Keratinocyte (primary cell): ENCODE data around the gene PCGF1. TPM values are rescaled to one million over a fixed set of nuclear protein-coding genes. Genes with fewer than 3 reads are reported as not detected.

Source experiments
- DNase-seq: peaks from one replicate; pipeline ENCODE4 v3.0.0-alpha.2; 2011; ENCODE audit warnings: low read depth, missing footprints, low spot score
- FAIRE-seq: peaks from 2 replicates; lab custom pipeline; 2011; peaks lifted over from hg19 to GRCh38; lab: Jason Lieb, UNC
- H2AFZ ChIP-seq: 2 replicates; pipeline ENCODE4 v1.6.0; 2012; ENCODE audit warnings: low read length, control low read depth, inconsistent platforms; ENCODE audit not compliant: control insufficient read depth
- H3K27ac ChIP-seq: 2 replicates; pipeline ENCODE4 v1.5.1; 2011; ENCODE audit warnings: low read length; ENCODE audit not compliant: control insufficient read depth, insufficient read depth
- H3K27me3 ChIP-seq: 3 replicates; pipeline ENCODE4 v1.6.0; 2011; ENCODE audit warnings: low read length; ENCODE audit not compliant: control insufficient read depth, insufficient read depth; ENCODE audit errors: extremely low read depth
- H3K36me3 ChIP-seq, 2 experiments: 2 replicates in 1 of 2; 3 replicates in 1 of 2; pipeline ENCODE4 v1.5.1; 2011; ENCODE audit warnings: low read length in 2 of 2, mild to moderate bottlenecking in 1 of 2; ENCODE audit not compliant: control insufficient read depth in 2 of 2, insufficient read depth in 2 of 2; ENCODE audit errors: extremely low read depth in 1 of 2
- H3K4me1 ChIP-seq: 3 replicates; pipeline ENCODE4 v1.5.1; 2011; ENCODE audit warnings: low read length; ENCODE audit not compliant: control insufficient read depth, insufficient read depth; ENCODE audit errors: extremely low read depth
- H3K4me2 ChIP-seq: 3 replicates; pipeline ENCODE4 v1.6.0; 2011; ENCODE audit warnings: low read depth, low read length; ENCODE audit not compliant: control insufficient read depth, insufficient read depth; ENCODE audit errors: extremely low read depth
- H3K4me3 ChIP-seq, 3 experiments: fragments of 200-600 bp in 1 of 3; sonication (generic) in 1 of 3; 2 replicates in 2 of 3; 3 replicates in 1 of 3; pipeline ENCODE4 v1.5.1; 2011 to 2016; ENCODE audit warnings: low read length in 3 of 3, mild to moderate bottlenecking in 3 of 3, control low read depth in 2 of 3, inconsistent platforms in 1 of 3, low read depth in 1 of 3, mixed read lengths in 1 of 3, mixed run types in 1 of 3, moderate library complexity in 1 of 3; ENCODE audit not compliant: control insufficient read depth in 2 of 3, insufficient read depth in 2 of 3; ENCODE audit errors: extremely low read depth in 1 of 3
- H3K79me2 ChIP-seq: 2 replicates; pipeline ENCODE4 v1.6.0; 2012; ENCODE audit warnings: low read length; ENCODE audit not compliant: control insufficient read depth, insufficient read depth
- H3K9ac ChIP-seq: 3 replicates; pipeline ENCODE4 v1.6.0; 2011; ENCODE audit warnings: low read length; ENCODE audit not compliant: control insufficient read depth, insufficient read depth; ENCODE audit errors: extremely low read depth
- H3K9me1 ChIP-seq: 3 replicates; pipeline ENCODE4 v1.6.0; 2011; ENCODE audit warnings: low read length; ENCODE audit not compliant: control insufficient read depth, insufficient read depth; ENCODE audit errors: extremely low read depth
- H3K9me3 ChIP-seq: 2 replicates; pipeline ENCODE4 v1.5.1; 2012; ENCODE audit warnings: low read depth, low read length; ENCODE audit not compliant: control insufficient read depth
- H4K20me1 ChIP-seq: 3 replicates; pipeline ENCODE4 v1.6.0; 2011; ENCODE audit warnings: low read length; ENCODE audit not compliant: control insufficient read depth, insufficient read depth; ENCODE audit errors: extremely low read depth
- CTCF ChIP-seq, 3 experiments: IDR thresholded peaks in 1 of 3; conservative IDR thresholded peaks in 1 of 3; optimal IDR thresholded peaks in 1 of 3; 2 replicates in 2 of 3; 3 replicates in 1 of 3; pipeline versions ENCODE3 to v1.5.1; 2011; ENCODE audit warnings: low read length in 3 of 3, mild to moderate bottlenecking in 3 of 3, moderate library complexity in 2 of 3, control low read depth in 1 of 3, inconsistent platforms in 1 of 3; ENCODE audit not compliant: insufficient read depth in 2 of 3; ENCODE audit errors: extremely low read depth in 1 of 3
- EZH2 ChIP-seq: IDR thresholded peaks from one replicate; pipeline ENCODE4 v1.6.1; 2012; ENCODE audit warnings: inconsistent platforms, mild to moderate bottlenecking, low read length, moderate library complexity
- dilution Hi-C: fragments of 300-500 bp; cut with MboI; formaldehyde crosslinking; loops from one replicate; pipeline ENCODE4 v1.7.0; 2020; ENCODE audit warnings: low sequenced_read_pairs; ENCODE audit not compliant: extremely low pct_ligation_motif_present
- polyA plus RNA-seq, 5 experiments: library from polyadenylated mRNA; depleted of rRNA in 3 of 5; stranded (reverse) in 3 of 5; stranded (forward) in 1 of 5; unstranded in 1 of 5; fragments of >200 nt; gene quantifications; 1 replicate in 1 of 5; 2 replicates in 3 of 5; 3 replicates in 1 of 5; pipeline versions ENCODE4 v1.2.1 to v1.2.3, GENCODE V29; 2011 to 2012; ENCODE audit warnings: missing spikeins in 2 of 5, low read depth in 1 of 5, low replicate concordance in 1 of 5

PCGF1 gene
- polyA plus RNA-seq, 1 donor (not counting 4 experiments of a cell fraction or from before 2014, with no cell fraction given), result 29.1 TPM

GRCh38 chr2:74503506-74504475, 3.7 kb downstream of the PCGF1 start:
- Histone ChIP-seq H2AFZ (peak overlapping the region; percentile 84), H3K9me3 (no peaks in the 10 kb centered on the region), H3K4me1 (peaks cover 37% of the 10 kb centered on the region), H3K27ac (peak overlapping the region; percentile 30), H3K4me2 (peak overlapping the region; percentile 94), H3K79me2 (peaks cover 16% of the 10 kb centered on the region), H4K20me1 (no peaks in the 10 kb centered on the region), H3K36me3 (peaks cover 9 to 10% of the 10 kb centered on the region in 2 experiments), H3K9ac (peak overlapping the region; percentile 64), H3K4me3 (peak overlapping the region in 1 of 3 experiments; percentile 70), H3K27me3 (peaks cover 27% of the 10 kb centered on the region), H3K9me1 (no peaks in the 10 kb centered on the region)
- DNase-seq (no peak), FAIRE-seq (no peak)
- dilution Hi-C loops, result no loop called here
- TF ChIP-seq CTCF (optimal IDR thresholded peaks at IDR 0.05 in 1 of 3, IDR thresholded peaks at IDR 0.05 in 1 of 3, conservative IDR thresholded peaks at IDR 0.05 in 1 of 3; ENCODE audit: extremely low read depth in 1 of 3, insufficient read depth in 2 of 3, low read length in 3 of 3), result no peak
- TF ChIP-seq EZH2, result no peak

- DNase-seq, result no peak
- Histone ChIP-seq H3K27me3 (peaks cover 36% of the 10 kb centered on the region), H3K9me3 (no peaks in the 10 kb centered on the region), H3K9ac (peak overlapping the region; percentile 64), H3K4me3 (peak overlapping the region; percentile 47 to 70 (median 63)), H3K27ac (peak overlapping the region; percentile 30), H3K36me3 (peaks cover 9 to 10% of the 10 kb centered on the region in 2 experiments), H4K20me1 (no peaks in the 10 kb centered on the region), H3K4me2 (peak overlapping the region; percentile 94), H3K4me1 (peaks cover 40% of the 10 kb centered on the region), H3K79me2 (peaks cover 16% of the 10 kb centered on the region), H2AFZ (peak overlapping the region; percentile 84), H3K9me1 (no peaks in the 10 kb centered on the region)
- FAIRE-seq, result no peak
- TF ChIP-seq CTCF (optimal IDR thresholded peaks at IDR 0.05 in 1 of 3, IDR thresholded peaks at IDR 0.05 in 1 of 3, conservative IDR thresholded peaks at IDR 0.05 in 1 of 3; ENCODE audit: extremely low read depth in 1 of 3, insufficient read depth in 2 of 3, low read length in 3 of 3) (peak in 2 of 3 experiments; percentile 30 to 46), EZH2 (peak; percentile 31)
- dilution Hi-C loops, result no loop called here
These were observed 4.6 kb downstream of the PCGF1 start for GRCh38 chr2:74502720-74503505.
